Ureter (tissue), 1 donor: ENCODE measurements around the gene SNX11. TPM values are rescaled to one million over a fixed set of nuclear protein-coding genes. Genes with fewer than 3 reads are reported as not detected.

ENCODE experiments used
- DNase-seq: peaks from one replicate; pipeline ENCODE4 v3.0.0-alpha.2; 2020; ENCODE audit warnings: low spot score
- total RNA-seq: library from RNA; stranded (reverse); gene quantifications from one replicate; pipeline ENCODE4 v1.2.4, GENCODE V29; 2023
- donor health status: DM: yes; HTN: yes; CAD: no.

SNX11 gene
- total RNA-seq, 1 donor from 2014 or later, result 24.3 TPM

GRCh38 chr17:48132385-48132784 is 24.8 kb downstream of the SNX11 start:
- no peak for DNase-seq

DNA sequence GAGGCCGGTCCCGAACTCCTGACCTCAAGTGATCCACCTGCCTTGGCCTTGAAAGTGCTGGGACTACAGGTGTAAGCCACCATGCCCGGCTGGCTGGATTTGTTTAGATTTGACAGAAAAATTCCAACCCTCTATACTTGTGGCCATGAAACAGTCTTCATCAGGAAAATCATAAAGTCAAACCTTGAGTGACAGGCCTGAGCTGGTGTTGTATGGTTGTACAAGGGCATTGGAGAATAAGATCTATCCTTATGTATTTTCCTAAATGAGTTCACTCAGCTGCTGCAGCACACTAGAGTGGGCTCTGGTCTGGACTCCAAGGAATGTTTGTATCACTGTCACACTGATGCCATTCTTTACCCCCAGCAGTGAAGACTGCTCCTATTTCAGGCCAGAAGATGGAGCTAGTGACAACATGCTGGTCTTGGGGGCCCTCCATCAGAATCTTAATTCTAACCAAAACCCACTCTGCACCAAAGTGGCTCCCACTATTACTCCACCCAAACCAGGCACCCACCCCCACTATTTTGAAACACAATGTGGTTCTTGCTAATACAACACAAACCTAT is 27.4 kb downstream of the SNX11 start:
- no peak for DNase-seq

- no peak for DNase-seq
Measured at GRCh38 chr17:48137656-48138055, 30.1 kb downstream of the SNX11 start.

DNA sequence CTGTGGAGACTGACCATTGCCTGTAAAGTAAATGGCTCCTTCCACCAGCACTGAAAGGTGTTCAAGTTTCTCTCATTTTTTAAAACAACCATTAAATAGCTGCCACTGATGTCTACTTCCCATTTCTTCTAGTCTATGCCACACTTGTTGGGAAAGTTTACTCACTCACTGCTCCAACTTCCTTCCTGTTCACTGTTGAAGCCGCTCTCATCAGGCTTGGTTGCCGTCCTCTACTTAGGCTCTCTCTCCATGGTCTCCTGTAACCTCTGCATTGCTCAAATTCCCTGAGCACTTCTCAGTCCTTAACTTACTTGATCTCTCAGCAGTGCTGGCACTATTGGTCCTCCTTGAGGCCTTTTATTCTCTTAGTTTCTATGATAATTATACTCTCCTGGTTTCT is 32.4 kb downstream of the SNX11 start:
- no peak for DNase-seq

GRCh38 chr17:48143629-48144028 is 36.1 kb downstream of the SNX11 start:
- no peak for DNase-seq

- DNase-seq, result no peak
Measured at GRCh38 chr17:48144231-48144630, 36.7 kb downstream of the SNX11 start.

DNA sequence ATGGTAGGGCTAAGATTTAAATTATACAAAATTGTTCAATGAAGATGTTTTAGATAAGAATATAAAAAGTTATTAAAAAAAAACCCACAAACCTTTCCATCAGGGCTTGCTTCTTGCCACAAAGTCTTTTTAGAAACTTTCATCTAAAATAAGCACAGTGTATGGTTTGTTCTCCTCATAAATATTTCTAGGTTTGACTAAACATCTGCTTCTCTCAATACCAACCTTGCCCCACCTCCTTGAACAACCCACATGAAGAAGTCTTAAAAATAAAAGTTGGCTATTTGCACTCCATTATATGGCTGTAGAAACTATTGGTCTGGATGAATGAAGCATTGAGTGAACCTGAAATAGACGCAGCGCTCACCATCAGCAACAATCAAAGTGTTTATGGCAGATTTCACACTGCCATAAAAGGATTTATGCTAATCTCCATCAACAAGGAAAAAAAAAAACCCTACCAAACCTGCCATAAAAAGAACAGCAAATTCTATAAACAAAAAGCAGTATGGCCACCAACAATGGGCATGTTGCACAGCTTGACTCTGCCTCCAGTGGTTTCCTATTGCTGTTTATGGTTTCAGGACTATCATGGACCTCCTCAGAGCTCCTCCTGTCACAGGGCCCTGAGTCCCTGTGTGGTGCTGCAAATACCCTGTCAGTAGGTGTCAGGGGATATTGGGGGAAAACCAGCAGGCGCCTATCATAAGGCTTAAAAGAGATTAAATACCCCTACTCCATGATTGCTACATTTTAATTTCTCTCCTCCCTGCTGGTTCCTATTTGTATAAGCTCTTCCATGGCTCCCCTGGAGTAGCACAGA is 37.6 kb downstream of the SNX11 start:
- no peak for DNase-seq

DNA sequence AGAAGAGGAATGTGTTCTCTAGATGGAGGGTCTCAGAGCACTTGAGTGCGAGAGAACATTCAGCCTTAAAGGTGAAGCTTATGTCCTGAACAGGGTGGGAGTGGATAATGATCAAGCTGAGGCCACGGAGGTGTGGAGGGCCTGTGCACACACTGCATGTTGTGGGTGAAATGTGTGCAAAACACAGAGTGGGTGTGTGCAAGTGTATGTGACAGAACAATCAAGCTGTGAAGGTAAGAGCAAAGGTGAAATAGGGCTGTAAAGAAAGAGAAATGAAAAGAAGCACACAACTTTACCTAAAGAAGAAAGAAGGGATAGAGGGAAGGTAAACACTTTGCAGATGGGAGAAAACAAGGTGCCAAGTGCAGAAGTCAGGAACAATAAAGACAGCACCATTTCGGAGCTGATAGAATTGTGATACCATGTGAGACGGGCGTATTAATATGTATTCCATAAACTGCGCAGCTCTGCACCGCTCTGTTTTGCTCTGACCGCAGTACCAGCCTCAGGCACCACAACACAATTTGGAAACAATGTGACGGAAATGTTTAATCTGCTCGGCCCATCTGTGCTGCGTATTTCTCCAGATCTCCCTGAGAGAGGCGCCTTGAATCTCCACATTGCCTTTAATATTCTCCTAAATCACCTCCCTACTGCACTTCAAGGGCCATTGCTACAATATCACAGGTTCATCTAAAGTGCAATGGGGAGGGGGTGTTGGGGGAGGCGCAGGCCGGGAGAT is 40.6 kb downstream of the SNX11 start:
- no peak for DNase-seq

DNA sequence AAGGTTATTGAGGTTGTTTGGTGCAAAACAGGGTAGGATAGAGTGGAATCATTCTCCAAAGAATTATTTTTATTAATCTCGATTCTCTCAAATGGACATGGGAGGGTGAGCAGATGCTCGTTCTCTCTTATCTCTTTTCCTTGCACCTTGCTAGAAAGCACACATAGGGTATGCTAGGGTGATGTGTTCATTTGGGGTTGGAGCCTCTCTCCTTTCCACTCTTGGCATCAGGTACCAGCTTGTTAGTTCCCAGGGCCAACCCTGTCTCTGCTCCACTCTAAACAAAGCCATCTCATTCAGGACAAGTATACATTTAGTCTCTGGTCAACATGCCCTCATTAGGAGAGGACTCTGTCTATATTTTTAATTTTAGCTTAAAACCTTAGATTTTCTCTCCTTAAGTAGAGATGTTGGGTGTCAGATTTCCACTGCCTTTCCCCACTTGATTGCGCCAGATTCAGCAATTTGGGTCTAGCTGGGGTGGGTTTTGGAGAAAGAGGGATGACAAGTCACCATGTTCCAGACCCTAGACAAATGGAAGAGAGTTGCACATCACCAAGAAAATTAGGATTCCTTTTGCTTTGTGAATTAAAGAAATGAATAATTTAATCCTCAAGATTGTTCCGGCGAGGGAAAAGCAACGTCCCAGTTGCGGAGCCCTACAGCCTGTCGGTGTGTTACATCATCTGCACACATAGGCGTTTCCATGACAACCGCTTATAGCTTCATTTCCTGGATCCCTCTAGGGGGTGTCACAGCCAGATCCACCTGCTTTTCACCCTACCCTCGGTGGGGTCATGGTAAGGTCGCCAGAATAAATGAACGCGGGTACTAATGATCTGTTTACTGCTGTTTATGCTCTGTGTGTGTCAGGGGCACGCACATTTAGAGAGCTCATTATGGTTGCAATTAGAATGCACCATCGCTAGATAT is 41.6 kb downstream of the SNX11 start:
- no peak for DNase-seq

DNA sequence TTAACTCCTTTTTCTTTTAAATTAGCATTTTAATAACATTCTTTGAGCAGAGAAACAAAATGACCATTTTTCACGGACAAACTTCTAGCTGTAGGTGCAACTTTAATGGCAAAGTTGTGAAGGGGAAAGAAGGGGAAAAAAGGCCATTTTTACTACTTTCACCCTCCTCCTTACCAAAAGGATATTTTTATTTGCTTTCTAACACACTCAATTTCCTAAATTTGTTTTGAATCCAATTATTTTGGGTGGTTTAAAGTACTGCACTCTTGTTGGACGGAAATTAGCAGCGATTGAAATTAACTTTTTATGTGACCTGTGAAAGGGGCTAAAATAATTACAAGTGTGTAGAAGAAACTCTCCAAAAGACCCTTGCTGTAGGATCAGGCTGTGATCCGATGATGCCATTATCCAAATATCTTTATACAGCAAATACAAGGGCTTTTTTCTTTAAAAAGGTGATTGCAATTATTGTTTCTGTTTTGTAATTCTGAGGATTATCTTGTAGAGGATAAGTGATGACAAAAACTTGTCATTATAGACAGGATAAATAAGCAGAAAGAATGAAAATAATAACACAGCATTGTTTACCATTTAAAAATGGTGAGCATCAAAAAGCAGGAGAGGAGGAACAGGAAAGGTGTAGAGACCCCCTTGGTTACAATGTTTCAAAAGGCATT is 42.4 kb downstream of the SNX11 start:
- DNase-seq, result no peak

GRCh38 chr17:48150597-48151001 is 43.0 kb downstream of the SNX11 start:
- DNase-seq, result no peak

GRCh38 chr17:48151220-48151619 is 43.7 kb downstream of the SNX11 start:
- DNase-seq, result no peak

- DNase-seq, result no peak
Measured at GRCh38 chr17:48152289-48152688, 44.7 kb downstream of the SNX11 start.

DNA sequence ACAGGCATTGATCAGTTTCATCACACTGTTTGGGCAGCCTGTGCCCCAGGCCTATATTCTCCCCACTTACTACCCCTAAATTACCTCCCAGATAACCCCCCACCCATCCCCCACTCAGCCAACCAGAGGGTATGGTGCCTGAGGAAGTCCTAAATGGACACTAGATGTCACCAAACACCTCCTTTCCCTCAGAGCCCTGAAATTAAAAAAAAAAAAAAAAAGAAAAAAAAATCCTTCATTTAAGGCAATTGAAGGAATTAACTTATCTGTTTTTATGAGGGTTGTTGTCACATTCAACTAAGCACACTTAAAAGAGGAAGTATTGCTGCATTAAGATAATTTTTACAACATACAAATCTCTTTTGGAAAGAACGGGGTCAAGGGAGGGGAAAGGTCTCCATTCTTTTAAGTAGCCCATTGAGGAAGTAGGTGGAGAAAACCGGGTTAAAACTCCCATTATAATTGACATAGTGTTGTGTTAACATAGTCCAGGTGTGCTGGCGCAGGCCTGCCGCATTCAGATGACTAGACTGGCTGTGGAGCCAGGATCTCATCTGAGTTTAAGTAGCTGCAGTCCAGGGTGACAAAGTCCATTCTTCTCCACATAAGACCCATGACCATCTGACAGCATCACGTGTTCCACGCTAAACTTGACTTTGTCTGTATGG is 46.3 kb downstream of the SNX11 start:
- DNase-seq, result no peak

DNA sequence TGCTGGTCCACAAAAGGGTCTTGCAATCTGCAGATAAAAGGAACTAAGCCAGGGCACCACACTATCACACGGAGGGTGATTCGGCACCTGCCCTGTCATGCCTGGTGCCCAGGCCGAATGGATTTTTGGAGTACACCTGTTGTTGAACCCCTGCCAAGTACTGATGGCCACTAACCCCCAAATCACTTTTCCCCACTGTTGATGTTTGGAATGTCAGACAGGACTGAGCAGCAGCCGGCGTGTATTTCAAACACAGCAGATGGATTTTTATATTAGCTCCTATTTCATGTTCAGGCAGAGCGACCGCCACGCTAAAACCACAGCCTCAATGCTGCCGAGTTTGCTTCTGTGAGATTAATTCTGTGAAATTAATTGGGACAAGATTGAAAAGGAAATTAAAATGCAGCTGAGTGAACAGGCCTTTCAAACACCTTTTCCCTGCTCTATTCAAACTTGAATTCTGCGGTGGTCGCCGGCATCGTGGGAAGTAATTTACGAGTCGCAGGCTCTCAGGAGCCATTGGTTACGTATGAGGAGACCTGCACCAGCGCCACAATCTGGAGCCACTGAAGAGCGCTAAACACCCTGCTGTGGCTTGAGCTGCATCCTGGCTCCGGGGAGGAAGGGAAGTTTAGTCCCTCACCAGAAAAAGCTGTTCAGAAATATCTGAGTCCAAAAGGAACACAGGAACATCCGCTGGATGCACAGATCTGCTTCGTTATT is 48.5 kb downstream of the SNX11 start:
- DNase-seq, result no peak

DNA sequence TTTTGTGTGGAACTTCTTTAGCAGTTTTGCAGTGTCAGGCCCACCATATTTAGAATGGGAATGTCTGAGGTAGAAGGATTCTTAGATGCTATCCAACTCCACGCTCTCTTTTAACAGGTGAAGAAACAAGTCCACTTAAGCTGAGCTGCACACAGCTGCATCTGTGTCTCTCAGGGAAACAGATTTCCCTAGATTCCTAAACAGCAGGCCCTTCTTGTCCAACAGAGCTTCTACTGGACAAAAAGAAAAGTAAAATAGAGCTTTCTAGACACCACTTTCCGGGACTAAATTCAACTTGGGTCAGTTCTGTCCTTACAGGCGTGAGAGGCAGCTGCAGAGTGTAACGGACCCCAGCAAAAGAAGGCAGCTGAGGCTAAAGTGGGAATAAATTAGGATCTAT is 51.7 kb downstream of the SNX11 start:
- DNase-seq, result no peak

- no peak for DNase-seq
Measured at GRCh38 chr17:48160177-48161081, 52.9 kb downstream of the SNX11 start.

DNA sequence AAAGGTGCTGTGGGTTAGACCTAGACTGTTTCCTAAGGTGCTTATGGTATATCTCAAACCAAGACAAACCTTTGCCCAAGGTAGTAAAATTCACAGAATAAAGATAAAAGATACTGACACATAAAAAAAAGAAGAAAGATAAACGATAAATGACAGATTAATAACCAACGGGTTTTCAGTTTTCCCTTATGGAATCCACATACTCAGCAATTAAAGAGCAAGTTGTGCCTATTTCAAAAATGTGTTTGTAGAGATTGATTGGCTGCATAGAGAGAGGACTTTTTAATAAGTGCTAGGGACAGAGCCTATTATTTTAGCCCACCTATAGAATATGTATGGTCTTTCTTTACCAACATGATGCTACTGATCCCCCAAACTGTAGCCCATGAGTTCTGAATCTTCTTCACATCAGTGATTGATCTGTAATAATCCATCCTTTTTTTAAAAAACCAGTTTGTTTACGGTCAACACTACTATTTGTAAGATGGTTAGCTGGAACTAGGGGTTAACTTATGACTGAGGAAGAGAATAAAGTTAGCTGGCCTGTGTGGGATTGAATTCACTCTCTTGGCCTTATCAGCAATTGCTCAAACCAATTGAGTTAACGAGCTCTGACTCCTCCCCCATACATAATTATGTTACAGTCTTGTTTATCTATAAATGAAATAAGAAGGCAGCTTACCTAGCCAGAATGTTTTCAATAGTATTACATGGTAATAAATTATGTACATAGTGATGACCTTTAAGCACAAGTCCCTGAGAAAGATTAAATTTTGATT is 53.8 kb downstream of the SNX11 start:
- DNase-seq, result no peak
